Cardiac muscle cell (in vitro differentiated cells and primary cell): Measurements from ENCODE around the gene PRRG2. TPM values are rescaled to one million over a fixed set of nuclear protein-coding genes. Genes with fewer than 3 reads are reported as not detected.

Source experiments
- DNase-seq, 2 donors: peaks; one replicate each; pipeline versions ENCODE4 v3.0.0 to v3.0.0-alpha.2; 2010 to 2017; ENCODE audit warnings: low read depth in 1 of 2, low spot score in 1 of 2
- H3K27ac ChIP-seq: fragments of 200-600 bp; sonication (generic); 2 replicates; pipeline ENCODE4 v1.5.1; 2016
- H3K27me3 ChIP-seq: fragments of 200-600 bp; sonication (generic); 2 replicates; pipeline ENCODE4 v1.6.0; 2016; ENCODE audit warnings: control low read depth
- H3K36me3 ChIP-seq: fragments of 200-600 bp; sonication (generic); 2 replicates; pipeline ENCODE4 v1.5.1; 2016; ENCODE audit warnings: control low read depth
- H3K4me1 ChIP-seq: fragments of 200-600 bp; sonication (generic); 2 replicates; pipeline ENCODE4 v1.8.1; 2017; ENCODE audit warnings: low read depth, mild to moderate bottlenecking, mixed run types
- H3K4me3 ChIP-seq: fragments of 200-600 bp; sonication (generic); 2 replicates; pipeline ENCODE4 v1.5.1; 2016; ENCODE audit warnings: mild to moderate bottlenecking
- H3K9me3 ChIP-seq: fragments of 200-600 bp; sonication (generic); 2 replicates; pipeline ENCODE4 v1.5.1; 2017; ENCODE audit warnings: low read depth, mild to moderate bottlenecking, control low read depth
- polyA plus RNA-seq: library from polyadenylated mRNA; unstranded; fragments of >200 nt; fragmentation: Nextera tagmentation; extraction: Ambion mirVana; gene quantifications from 2 replicates; pipeline ENCODE4 v1.2.1, GENCODE V29; 2016
- total RNA-seq: library from RNA; depleted of rRNA; stranded (reverse); fragments of >200 nt; gene quantifications from 2 replicates; pipeline ENCODE4 v1.2.3, GENCODE V29; 2016
- TF ChIP-seq, protein P1 (sequence below): IDR thresholded peaks from 2 replicates; pipeline ENCODE4 v1.5.1; 2012; ENCODE audit warnings: low read depth, mild to moderate bottlenecking, low read length

Gene PRRG2
- total and polyA plus RNA-seq, 2 experiments from 2014 or later = 0.10 to 8.2 TPM

DNA sequence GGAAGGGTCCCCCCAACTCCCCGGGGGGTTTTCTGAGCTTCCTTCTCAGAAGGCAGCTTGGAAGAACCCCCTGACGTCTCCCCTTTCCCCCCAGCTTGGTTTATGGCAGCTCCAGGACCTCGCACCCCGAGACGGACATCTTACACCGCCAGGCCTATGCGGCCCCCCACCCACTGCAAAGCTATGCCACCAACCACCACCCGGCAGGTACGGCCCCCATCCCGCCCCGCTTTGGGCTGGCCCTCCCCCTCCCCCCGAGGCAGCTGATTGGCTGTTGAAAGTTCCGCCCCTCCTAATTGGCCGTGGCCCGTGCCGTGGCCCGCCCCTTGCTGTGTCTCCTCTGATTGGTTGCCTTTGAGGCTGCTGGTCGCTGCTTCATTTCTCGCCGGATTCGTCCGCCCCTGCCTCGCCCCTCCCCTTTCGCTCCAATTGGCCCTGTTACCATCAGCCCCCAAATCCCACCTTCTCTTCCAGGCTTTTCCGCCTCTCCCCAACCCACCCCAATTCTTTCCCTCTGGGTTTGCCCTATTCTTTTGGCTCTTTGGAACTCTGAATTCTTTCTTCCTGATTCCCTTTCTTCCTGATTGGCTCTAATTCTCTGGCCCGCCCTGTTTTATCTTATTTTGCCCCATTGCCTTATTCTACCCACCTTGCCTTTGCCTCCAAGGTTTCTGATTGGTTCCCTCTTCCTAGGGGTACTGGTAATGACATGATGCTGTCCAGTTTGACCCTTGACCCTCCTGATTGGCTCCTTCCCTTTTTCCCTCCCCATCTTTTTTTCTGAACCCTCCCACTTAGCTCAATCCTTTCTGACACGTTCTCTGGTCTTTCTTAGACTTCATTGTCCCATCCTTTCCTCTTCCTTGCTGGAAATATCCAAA, 12.4 kb downstream of the PRRG2 start:
- TF ChIP-seq, protein P1, sequence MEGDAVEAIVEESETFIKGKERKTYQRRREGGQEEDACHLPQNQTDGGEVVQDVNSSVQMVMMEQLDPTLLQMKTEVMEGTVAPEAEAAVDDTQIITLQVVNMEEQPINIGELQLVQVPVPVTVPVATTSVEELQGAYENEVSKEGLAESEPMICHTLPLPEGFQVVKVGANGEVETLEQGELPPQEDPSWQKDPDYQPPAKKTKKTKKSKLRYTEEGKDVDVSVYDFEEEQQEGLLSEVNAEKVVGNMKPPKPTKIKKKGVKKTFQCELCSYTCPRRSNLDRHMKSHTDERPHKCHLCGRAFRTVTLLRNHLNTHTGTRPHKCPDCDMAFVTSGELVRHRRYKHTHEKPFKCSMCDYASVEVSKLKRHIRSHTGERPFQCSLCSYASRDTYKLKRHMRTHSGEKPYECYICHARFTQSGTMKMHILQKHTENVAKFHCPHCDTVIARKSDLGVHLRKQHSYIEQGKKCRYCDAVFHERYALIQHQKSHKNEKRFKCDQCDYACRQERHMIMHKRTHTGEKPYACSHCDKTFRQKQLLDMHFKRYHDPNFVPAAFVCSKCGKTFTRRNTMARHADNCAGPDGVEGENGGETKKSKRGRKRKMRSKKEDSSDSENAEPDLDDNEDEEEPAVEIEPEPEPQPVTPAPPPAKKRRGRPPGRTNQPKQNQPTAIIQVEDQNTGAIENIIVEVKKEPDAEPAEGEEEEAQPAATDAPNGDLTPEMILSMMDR = no peak
- H3K4me1 ChIP-seq = peaks cover 20% of the 10 kb centered on the region
- H3K27ac ChIP-seq = peak overlapping the region; percentile 82
- H3K4me3 ChIP-seq = peak overlapping the region; percentile 99
- no peaks in the 10 kb centered on the region for H3K27me3 ChIP-seq
- H3K36me3 ChIP-seq = peaks cover 26% of the 10 kb centered on the region
- peak; percentile 94 to 96 for DNase-seq
- no peaks in the 10 kb centered on the region for H3K9me3 ChIP-seq

DNA sequence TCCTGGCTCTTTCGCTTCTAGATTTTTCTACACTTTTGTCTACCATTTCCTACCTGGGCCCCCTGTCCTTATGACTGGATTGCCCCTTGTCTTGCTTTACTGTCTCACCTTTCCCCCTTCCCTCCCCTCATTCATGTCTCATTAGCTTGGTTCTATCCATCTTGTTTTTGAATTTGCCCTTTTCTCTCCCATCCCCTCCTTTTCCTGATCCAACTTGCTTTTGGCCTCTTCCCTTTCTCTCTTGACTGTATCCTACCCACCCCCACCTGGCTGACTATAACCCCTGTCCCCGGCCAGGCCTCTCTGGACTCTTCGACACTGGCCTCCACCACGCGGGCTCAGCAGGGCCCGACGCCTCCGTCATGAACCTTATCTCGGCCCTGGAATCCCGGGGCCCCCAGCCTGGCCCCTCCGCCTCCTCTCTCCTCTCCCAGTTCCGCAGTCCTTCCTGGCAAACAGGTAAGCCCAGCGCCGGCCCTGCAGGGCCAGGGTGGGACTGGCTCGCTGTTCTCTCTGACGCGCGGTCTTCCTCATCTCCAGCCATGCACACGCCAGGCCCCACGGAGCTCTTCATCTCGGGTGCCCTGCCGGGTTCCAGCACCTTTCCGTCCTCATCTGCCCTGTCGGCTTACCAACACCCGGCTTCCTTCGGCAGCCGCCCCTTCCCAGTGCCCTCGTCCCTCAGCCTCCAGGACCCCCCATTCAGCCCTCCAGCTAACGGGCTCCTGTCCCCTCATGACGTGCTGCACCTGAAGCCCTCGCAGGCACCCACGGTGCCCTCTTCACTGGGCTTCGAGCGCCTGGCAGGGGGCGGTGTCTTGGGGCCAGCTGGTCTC, 13.3 kb downstream of the PRRG2 start:
- no peaks in the 10 kb centered on the region for H3K9me3 ChIP-seq
- TF ChIP-seq, protein P1 = no peak
- H3K27ac ChIP-seq = peak overlapping the region; percentile 9
- peaks cover 32% of the 10 kb centered on the region for H3K36me3 ChIP-seq
- H3K4me1 ChIP-seq = peaks cover 20% of the 10 kb centered on the region
- H3K27me3 ChIP-seq = no peaks in the 10 kb centered on the region
- H3K4me3 ChIP-seq = no peak overlapping the region
- no peak for DNase-seq

DNA sequence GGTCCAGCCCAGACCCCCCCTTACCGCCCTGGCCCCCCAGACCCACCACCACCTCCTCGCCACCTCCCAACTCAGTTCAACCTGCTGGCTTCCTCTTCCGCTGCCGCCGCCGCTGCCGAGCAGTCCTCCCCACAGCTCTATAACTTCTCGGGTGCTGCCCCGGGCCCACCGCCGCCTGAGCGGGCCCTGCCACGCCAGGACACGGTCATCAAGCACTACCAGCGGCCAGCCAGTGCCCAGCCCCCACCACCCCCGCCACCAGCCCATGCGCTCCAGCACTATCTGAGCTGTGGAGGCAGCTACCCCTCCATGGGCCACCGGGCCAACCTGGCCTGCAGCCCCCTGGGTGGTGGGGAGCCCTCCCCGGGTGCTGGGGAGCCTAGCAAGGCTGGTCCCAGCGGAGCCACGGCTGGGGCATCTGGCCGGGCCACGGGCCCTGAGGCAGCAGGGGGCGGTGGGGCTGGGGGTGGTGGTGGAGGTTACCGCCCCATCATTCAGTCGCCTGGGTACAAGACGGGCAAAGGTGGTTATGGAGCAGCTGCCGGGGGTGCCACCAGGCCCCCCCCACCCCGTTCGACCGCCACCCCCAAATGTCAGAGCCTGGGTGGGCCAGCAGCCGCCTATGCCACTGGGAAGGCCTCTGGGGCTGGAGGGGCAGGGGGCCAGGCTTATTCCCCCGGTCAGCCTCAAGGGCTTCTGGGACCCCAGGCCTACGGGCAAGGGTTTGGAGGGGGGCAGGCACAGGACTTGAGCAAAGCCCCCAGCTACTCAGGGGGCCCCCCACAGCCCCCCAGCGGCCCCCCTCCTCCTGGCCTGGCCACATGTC, 14.1 kb downstream of the PRRG2 start:
- Histone ChIP-seq H3K27ac (no peak overlapping the region), H3K27me3 (no peaks in the 10 kb centered on the region), H3K4me1 (peaks cover 15% of the 10 kb centered on the region), H3K4me3 (no peak overlapping the region), H3K9me3 (no peaks in the 10 kb centered on the region), H3K36me3 (peaks cover 39% of the 10 kb centered on the region)
- TF ChIP-seq, protein P1 = no peak
- no peak for DNase-seq

DNA sequence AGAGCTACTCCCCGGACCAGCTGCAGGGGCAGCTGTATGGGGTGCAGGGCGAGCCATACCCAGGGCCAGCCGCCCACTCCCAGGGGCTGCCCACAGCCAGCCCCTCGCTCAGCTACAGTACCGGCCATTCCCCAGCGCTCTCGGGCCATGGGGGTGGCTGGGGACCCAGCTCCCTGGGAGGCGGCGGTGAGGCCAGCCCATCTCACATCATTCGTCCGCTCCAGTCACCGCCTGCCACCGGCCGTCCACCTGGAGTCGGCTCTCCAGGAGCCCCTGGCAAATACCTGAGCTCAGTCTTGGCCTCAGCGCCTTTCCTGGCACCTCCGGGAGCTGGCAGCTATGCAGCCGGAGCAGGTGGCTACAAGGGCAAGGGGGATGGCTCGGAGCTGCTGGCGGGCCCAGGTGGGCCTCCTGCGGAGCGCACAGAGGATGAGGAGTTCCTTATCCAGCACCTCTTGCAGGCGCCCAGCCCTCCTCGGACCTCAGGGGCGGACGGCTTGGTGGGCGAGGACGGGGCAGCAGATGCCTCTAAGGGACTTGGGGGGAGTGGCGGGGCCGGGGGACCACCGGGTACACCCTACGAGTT, 14.8 kb downstream of the PRRG2 start:
- Histone ChIP-seq H3K4me1 (peaks cover 15% of the 10 kb centered on the region), H3K27me3 (no peaks in the 10 kb centered on the region), H3K36me3 (peaks cover 40% of the 10 kb centered on the region), H3K27ac (no peak overlapping the region), H3K4me3 (no peak overlapping the region), H3K9me3 (no peaks in the 10 kb centered on the region)
- no peak for DNase-seq
- TF ChIP-seq, protein P1 = no peak

DNA sequence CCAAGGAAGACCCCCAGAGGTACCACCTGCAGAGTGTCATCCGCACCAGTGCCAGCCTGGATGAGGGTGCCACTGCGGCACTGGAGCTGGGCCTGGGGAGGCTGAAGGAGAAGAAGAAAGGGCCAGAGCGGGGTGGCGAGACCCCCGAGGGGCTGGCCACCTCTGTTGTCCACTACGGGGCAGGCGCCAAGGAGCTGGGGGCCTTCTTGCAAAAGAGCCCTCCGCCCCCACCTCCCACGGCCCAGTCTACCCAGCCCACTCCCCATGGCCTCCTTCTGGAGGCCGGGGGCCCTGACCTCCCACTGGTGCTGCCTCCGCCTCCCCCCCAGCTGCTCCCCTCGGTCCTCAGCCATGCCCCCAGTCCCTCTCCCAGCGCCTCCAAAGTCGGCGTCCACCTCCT, 15.3 kb downstream of the PRRG2 start:
- H3K36me3 ChIP-seq = peaks cover 43% of the 10 kb centered on the region
- no peak for DNase-seq
- H3K27me3 ChIP-seq = no peaks in the 10 kb centered on the region
- H3K9me3 ChIP-seq = no peaks in the 10 kb centered on the region
- TF ChIP-seq, protein P1 = no peak
- no peak overlapping the region for H3K27ac ChIP-seq
- H3K4me1 ChIP-seq = peaks cover 15% of the 10 kb centered on the region
- no peak overlapping the region for H3K4me3 ChIP-seq
